MM.1S (cell line): ENCODE data around the gene PDLIM4.

ENCODE experiments used
- EZH2 ChIP-seq: fragments of 300-600 bp; sonication (generic); optimal IDR thresholded peaks from 2 replicates; pipeline ENCODE3; 2017; ENCODE audit warnings: low read depth, mild to moderate bottlenecking, antibody characterized with exemption, low read length, mixed read lengths
- TF ChIP-seq, protein P1 (sequence below): fragments of 300-600 bp; sonication (generic); IDR thresholded peaks from 2 replicates; pipeline ENCODE4 v1.5.1; 2016; ENCODE audit warnings: antibody characterized with exemption, low read length, mixed read lengths

DNA sequence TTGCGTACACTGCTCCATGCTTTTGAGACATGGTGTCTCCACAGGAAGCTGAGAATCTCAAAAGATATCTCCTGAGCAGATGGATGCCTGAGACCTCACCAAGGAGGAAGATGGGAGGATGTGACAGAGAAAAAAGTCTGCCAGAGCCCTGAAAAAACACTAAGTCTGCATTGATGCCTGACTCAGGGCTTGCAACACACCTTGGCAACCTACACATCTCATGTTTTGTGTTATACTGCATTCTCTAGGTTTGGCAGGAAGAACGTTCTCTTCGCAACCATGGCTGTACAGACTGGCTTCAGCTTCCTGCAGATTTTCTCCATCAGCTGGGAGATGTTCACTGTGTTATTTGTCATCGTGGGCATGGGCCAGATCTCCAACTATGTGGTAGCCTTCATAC is 55.9 kb downstream of the PDLIM4 start:
- TF ChIP-seq, protein P1, sequence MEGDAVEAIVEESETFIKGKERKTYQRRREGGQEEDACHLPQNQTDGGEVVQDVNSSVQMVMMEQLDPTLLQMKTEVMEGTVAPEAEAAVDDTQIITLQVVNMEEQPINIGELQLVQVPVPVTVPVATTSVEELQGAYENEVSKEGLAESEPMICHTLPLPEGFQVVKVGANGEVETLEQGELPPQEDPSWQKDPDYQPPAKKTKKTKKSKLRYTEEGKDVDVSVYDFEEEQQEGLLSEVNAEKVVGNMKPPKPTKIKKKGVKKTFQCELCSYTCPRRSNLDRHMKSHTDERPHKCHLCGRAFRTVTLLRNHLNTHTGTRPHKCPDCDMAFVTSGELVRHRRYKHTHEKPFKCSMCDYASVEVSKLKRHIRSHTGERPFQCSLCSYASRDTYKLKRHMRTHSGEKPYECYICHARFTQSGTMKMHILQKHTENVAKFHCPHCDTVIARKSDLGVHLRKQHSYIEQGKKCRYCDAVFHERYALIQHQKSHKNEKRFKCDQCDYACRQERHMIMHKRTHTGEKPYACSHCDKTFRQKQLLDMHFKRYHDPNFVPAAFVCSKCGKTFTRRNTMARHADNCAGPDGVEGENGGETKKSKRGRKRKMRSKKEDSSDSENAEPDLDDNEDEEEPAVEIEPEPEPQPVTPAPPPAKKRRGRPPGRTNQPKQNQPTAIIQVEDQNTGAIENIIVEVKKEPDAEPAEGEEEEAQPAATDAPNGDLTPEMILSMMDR = no peak
- TF ChIP-seq EZH2 = no peak
